Activated CD4-positive, alpha-beta T cell treated with anti-CD3 and anti-CD28 coated beads, Interleukin-2, amount 50 U/mL, for 16 hours (primary cell): ENCODE data around the gene MYBPC1.
A peak's percentile ranks its signal among the peaks of the same experiment; 100 is the strongest.
"Not testable (repeated sequence)": the region's sequence is repeated elsewhere in the genome, so short reads cannot be mapped to it uniquely, and the experiment has no call there.

Experiments
- DNase-seq: peaks from one replicate; pipeline ENCODE4 v3.0.0-alpha.2; 2020

The MYBPC1 gene

GRCh38 chr12:101607894-101608293 lies 13.1 kb downstream of the MYBPC1 start:
- no peak for DNase-seq

GRCh38 chr12:101608301-101609133 lies 13.7 kb downstream of the MYBPC1 start:
- no peak for DNase-seq

- no peak for DNase-seq
Measured at GRCh38 chr12:101609198-101609597, 14.4 kb downstream of the MYBPC1 start.

GRCh38 chr12:101612160-101612916 lies 17.6 kb downstream of the MYBPC1 start:
- no peak for DNase-seq

- peak; percentile 30 for DNase-seq
Measured at GRCh38 chr12:101616027-101616494, 21.3 kb downstream of the MYBPC1 start.

- no peak for DNase-seq
Measured at GRCh38 chr12:101619026-101619786, 24.4 kb downstream of the MYBPC1 start.

GRCh38 chr12:101619858-101620761 lies 25.3 kb downstream of the MYBPC1 start:
- no peak for DNase-seq

- DNase-seq, result no peak
Measured at GRCh38 chr12:101620762-101621133, 26.0 kb downstream of the MYBPC1 start.

GRCh38 chr12:101628676-101629075 lies 33.9 kb downstream of the MYBPC1 start:
- DNase-seq, result no peak

GRCh38 chr12:101634724-101635123 lies 40.0 kb downstream of the MYBPC1 start:
- DNase-seq, result peak; percentile 61

GRCh38 chr12:101637936-101638335 lies 43.2 kb downstream of the MYBPC1 start:
- no peak for DNase-seq

GRCh38 chr12:101642115-101643067 lies 47.6 kb downstream of the MYBPC1 start:
- DNase-seq, result no peak

- DNase-seq, result no peak
Measured at GRCh38 chr12:101647711-101648110, 52.9 kb downstream of the MYBPC1 start.

GRCh38 chr12:101648195-101648594 lies 53.4 kb downstream of the MYBPC1 start:
- DNase-seq, result no peak

- no peak for DNase-seq
Measured at GRCh38 chr12:101650346-101651117, 55.8 kb downstream of the MYBPC1 start.

- no peak for DNase-seq
Measured at GRCh38 chr12:101653030-101653429, 58.3 kb downstream of the MYBPC1 start.

GRCh38 chr12:101653503-101653902 lies 58.7 kb downstream of the MYBPC1 start:
- DNase-seq, result no peak

- DNase-seq, result no peak
Measured at GRCh38 chr12:101654442-101654841, 59.7 kb downstream of the MYBPC1 start.

- DNase-seq, result no peak
Measured at GRCh38 chr12:101655393-101655792, 60.6 kb downstream of the MYBPC1 start.

- DNase-seq, result not testable (repeated sequence)
Measured at GRCh38 chr12:101660662-101661061, 65.9 kb downstream of the MYBPC1 start.
